ENCODE data around the gene IFTAP. TPM values are rescaled to one million over a fixed set of nuclear protein-coding genes. Genes with fewer than 3 reads are reported as not detected.
"Not testable (repeated sequence)": the region's sequence is repeated elsewhere in the genome, so short reads cannot be mapped to it uniquely, and the experiment has no call there.

Gene IFTAP
- 6.8 TPM for polyA plus RNA-seq (2012; ENCODE audit: low read depth, missing spikeins)

- FAIRE-seq = peak; percentile 5
- no peak for DNase-seq (ENCODE audit: insufficient read length, low spot score)
- no peak for TF ChIP-seq POU2F2 (IDR thresholded peaks at IDR 0.05; ENCODE audit: low read depth, low read length)
- TF ChIP-seq TAF1 (IDR thresholded peaks at IDR 0.05; ENCODE audit: low read depth, low read length) = no peak
- no peak for TF ChIP-seq POLR2AphosphoS5 (IDR thresholded peaks at IDR 0.05; ENCODE audit: low read depth, low read length)
- TF ChIP-seq PAX5 (IDR thresholded peaks at IDR 0.05; ENCODE audit: insufficient read depth, low read length, severe bottlenecking) = no peak
- no peak for TF ChIP-seq POLR2A (IDR thresholded peaks at IDR 0.05; ENCODE audit: low read depth, low read length)
- no peak for TF ChIP-seq SPI1 (IDR thresholded peaks at IDR 0.05; ENCODE audit: low read depth, low read length)
Observed at GRCh38 chr11:36594316-36594989, at the start of gene IFTAP. Gene IFTAP, plus strand, starts transcription at chr11:36594502. Its CDS starts 15,602 bp downstream, at chr11:36610104.

DNA sequence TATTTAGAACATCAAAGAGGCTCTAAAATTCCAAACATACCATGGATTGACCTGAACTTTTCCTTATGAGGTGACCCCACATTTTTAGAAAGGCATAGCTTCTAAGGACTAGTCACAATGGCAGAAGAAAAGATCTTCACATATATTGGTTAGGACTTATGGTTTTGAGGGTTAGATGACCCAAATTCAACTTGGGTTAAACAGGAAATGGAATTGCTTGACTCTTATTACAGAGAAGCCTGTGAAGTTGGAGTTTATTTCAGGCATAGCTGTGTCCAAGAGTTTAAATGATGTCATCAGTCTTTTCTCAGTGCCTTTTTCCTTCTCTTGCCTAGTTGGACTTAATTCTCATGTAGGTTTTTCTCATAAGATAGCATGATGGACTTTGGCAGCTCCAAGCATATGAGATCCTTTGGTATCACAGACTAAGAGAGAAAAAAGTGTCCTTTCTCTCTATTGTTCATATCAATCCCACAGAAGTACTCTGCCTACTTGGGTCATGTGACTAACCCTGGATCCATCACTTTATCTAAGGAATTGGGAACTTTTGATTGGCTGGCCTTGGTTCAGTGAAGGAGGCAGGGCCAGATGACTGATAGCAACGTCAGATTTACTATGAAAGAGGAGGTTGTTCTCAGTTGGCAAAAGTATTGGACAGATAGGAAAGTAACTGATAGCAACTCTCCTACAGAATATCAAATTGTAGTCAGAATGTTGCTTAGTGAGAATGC is 43.8 kb upstream of the IFTAP start:
- DNase-seq (ENCODE audit: insufficient read length, low spot score) (no peak), FAIRE-seq (no peak)

GRCh38 chr11:36557390-36557789 is 36.9 kb upstream of the IFTAP start:
- not testable (repeated sequence) for FAIRE-seq; DNase-seq (ENCODE audit: insufficient read length, low spot score)

More for the DNA sequence above, 43.8 kb upstream of the IFTAP start:
- TF ChIP-seq SPI1 (IDR thresholded peaks at IDR 0.05; ENCODE audit: low read depth, low read length) = no peak
- TF ChIP-seq TAF1 (IDR thresholded peaks at IDR 0.05; ENCODE audit: low read depth, low read length) = no peak
- no peak for TF ChIP-seq POU2F2 (IDR thresholded peaks at IDR 0.05; ENCODE audit: low read depth, low read length)
- no peak for TF ChIP-seq POLR2AphosphoS5 (IDR thresholded peaks at IDR 0.05; ENCODE audit: low read depth, low read length)
- no peak for TF ChIP-seq POLR2A (IDR thresholded peaks at IDR 0.05; ENCODE audit: low read depth, low read length)
- no peak for TF ChIP-seq PAX5 (IDR thresholded peaks at IDR 0.05; ENCODE audit: insufficient read depth, low read length, severe bottlenecking)

GRCh38 chr11:36557991-36558390 is 36.3 kb upstream of the IFTAP start:
- TF ChIP-seq SPI1 (IDR thresholded peaks at IDR 0.05; ENCODE audit: low read depth, low read length) (no peak), TAF1 (IDR thresholded peaks at IDR 0.05; ENCODE audit: low read depth, low read length) (no peak), PAX5 (IDR thresholded peaks at IDR 0.05; ENCODE audit: insufficient read depth, low read length, severe bottlenecking) (no peak), POU2F2 (IDR thresholded peaks at IDR 0.05; ENCODE audit: low read depth, low read length) (no peak), POLR2AphosphoS5 (IDR thresholded peaks at IDR 0.05; ENCODE audit: low read depth, low read length) (no peak), POLR2A (IDR thresholded peaks at IDR 0.05; ENCODE audit: low read depth, low read length) (no peak)
- DNase-seq (ENCODE audit: insufficient read length, low spot score) = no peak
- FAIRE-seq = no peak

DNA sequence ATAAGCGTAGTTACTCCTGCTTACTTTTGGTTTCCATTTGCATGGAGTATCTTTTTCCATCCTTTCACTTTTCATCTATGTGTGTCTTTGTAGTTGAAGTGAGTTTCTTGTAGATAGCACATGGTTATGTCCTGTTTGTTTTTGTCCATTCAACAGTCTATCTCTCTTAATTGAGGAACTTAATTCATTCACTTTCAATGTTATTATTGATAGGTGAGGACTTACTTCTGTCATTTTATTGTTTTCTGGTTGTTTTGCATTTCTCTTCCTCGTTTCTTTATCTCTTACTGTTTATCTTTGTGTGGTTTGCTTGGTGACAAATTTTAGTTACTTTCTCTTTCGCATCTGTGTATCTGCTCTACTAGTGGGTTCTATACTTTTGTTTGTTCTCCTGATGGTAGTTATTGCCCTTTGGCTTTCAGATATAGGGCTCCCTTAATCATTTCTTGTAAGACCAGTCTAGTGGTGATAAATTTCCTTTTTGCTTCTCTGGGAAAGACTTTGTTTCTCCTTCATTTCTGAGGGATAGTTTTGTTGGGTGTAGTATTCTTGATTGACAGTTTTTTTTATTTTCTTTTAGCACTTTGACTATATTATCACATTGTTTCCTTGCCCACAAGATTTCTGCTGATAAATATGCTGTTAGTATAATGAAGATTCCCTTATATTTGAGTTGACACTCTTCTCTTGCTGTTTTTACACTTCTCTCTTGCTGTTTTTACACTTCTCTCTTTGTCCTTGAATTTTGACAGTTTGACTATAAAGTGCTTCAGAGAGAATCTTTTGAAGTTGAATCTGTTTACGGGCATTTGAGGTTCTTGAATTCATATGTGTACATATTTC is 35.5 kb upstream of the IFTAP start:
- TF ChIP-seq POLR2AphosphoS5 (IDR thresholded peaks at IDR 0.05; ENCODE audit: low read depth, low read length) (no peak), SPI1 (IDR thresholded peaks at IDR 0.05; ENCODE audit: low read depth, low read length) (no peak), PAX5 (IDR thresholded peaks at IDR 0.05; ENCODE audit: insufficient read depth, low read length, severe bottlenecking) (no peak), TAF1 (IDR thresholded peaks at IDR 0.05; ENCODE audit: low read depth, low read length) (no peak)
- peak; percentile 5 for DNase-seq (ENCODE audit: insufficient read length, low spot score)
- FAIRE-seq = no peak

DNA sequence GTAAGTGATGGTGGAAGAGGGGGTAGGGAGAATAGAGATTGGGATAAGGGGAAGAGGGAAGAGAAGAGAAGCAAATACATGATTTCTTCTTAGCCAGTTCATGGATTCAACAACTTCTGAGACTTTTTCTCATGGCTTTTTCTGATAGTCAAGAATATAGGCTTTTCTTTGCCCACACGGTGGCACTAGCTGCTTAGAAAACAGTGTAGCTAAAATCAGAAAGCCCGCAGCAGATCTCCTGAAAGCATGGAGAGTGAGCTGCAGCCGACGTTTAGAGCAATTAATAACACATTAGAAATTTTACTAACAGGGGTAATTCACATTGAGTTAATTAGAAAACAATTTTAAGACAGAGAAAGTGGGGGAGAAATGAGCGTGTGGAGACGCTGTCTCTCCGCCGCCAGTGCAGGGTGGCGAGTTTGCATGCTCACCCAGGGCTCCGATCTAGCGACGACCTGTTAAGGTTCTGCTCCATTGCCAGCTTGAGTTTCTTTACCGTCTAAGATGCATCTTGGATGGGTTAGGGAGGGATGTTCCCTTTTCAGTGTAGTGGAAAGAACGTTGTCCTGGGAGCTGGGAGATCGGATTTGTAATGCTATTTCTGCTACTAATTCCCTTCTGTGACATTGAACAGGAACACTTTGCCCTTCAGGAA is 29.8 kb upstream of the IFTAP start:
- no peak for TF ChIP-seq SPI1 (IDR thresholded peaks at IDR 0.05; ENCODE audit: low read depth, low read length)
- TF ChIP-seq POLR2AphosphoS5 (IDR thresholded peaks at IDR 0.05; ENCODE audit: low read depth, low read length) = no peak
- DNase-seq (ENCODE audit: insufficient read length, low spot score) (peak; percentile 9), FAIRE-seq (peak; percentile 67)

DNA sequence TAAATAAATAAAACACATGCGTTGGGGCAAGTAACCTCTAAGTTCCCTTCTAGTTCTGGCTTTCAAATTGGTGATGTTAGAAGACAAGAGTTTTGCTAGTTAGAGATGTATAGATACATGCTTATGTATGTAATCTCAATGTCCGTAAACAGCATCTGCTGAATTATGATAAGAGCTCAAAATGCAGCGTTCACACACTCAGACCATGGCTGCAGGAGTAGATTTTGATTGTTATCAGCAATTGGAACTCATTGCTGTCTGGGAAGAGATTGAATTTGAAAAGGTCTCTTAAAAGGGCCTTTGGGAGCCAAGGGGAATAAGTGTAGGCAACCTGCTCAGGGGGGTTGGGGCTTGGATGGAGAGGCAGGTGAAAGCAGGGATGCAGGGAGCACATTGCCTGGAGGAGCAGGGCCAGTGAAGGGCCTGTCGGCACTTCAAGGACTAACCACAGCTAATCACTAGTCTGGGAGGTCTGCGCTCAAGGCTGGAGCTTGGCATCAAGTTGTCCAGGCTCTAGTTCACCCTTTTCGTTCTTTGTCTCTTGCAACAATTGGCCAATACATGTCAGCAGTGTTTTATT is 29.2 kb upstream of the IFTAP start:
- FAIRE-seq (no peak), DNase-seq (ENCODE audit: insufficient read length, low spot score) (no peak)
- TF ChIP-seq POLR2AphosphoS5 (IDR thresholded peaks at IDR 0.05; ENCODE audit: low read depth, low read length) = no peak
- no peak for TF ChIP-seq TAF1 (IDR thresholded peaks at IDR 0.05; ENCODE audit: low read depth, low read length)
- no peak for TF ChIP-seq SPI1 (IDR thresholded peaks at IDR 0.05; ENCODE audit: low read depth, low read length)
- no peak for TF ChIP-seq POLR2A (IDR thresholded peaks at IDR 0.05; ENCODE audit: low read depth, low read length)
- no peak for TF ChIP-seq PAX5 (IDR thresholded peaks at IDR 0.05; ENCODE audit: insufficient read depth, low read length, severe bottlenecking)
- no peak for TF ChIP-seq POU2F2 (IDR thresholded peaks at IDR 0.05; ENCODE audit: low read depth, low read length)

DNA sequence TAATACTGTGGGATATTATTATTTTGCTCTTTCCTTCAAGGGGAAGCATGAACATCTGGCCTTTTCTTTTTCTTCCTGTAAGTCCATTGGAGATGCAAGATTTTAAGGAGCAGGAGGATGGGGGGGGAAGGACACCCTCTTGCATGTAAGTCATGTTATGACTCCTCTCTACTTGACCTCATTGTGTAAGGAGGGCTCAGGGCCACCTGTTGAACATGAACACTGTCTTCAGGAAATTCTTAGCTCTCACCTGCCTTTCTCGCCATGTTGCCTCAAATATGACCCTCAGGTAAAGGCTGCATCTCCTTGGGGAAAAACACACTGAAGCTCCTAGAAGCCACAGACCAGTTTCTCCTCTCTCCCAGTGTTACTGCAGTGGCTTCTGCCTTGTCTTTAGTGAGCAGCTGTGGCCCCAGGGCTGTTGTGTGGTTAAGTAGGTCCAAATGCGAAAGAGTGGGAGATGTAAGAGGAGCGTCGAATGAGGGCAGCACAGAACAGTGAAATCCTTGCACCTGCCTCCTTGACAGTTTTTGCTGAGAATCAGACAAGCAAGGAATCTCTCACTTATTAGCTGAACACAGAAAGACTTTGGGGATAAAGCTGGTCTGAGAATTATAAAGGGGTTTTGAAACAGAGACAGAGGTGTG is 27.8 kb upstream of the IFTAP start:
- DNase-seq (ENCODE audit: insufficient read length, low spot score) (no peak), FAIRE-seq (no peak)
- no peak for TF ChIP-seq SPI1 (IDR thresholded peaks at IDR 0.05; ENCODE audit: low read depth, low read length)
- TF ChIP-seq TAF1 (IDR thresholded peaks at IDR 0.05; ENCODE audit: low read depth, low read length) = no peak
- no peak for TF ChIP-seq PAX5 (IDR thresholded peaks at IDR 0.05; ENCODE audit: insufficient read depth, low read length, severe bottlenecking)
- TF ChIP-seq POLR2A (IDR thresholded peaks at IDR 0.05; ENCODE audit: low read depth, low read length) = no peak
- TF ChIP-seq POLR2AphosphoS5 (IDR thresholded peaks at IDR 0.05; ENCODE audit: low read depth, low read length) = no peak
- TF ChIP-seq POU2F2 (IDR thresholded peaks at IDR 0.05; ENCODE audit: low read depth, low read length) = no peak

Measured in GM12891 (cell line).